Measurements from ENCODE around the gene C2orf72.

GRCh38 chr2:230990131-230990898 lies 47.0 kb upstream of the C2orf72 start:
- no peak for TF ChIP-seq CTCF (IDR thresholded peaks at IDR 0.05 in 2 of 3, conservative IDR thresholded peaks at IDR 0.05 in 1 of 3; ENCODE audit: control insufficient read depth in 2 of 3, extremely low read depth in 1 of 3, insufficient read depth in 1 of 3, low read depth in 3 of 3, low read length in 3 of 3)
- no peak for TF ChIP-seq MLLT1 (IDR thresholded peaks at IDR 0.05)
- no peak for TF ChIP-seq RBBP5 (conservative IDR thresholded peaks at IDR 0.05)
- TF ChIP-seq EP300 (IDR thresholded peaks at IDR 0.05; ENCODE audit: borderline replicate concordance in 1 of 2, control insufficient read depth in 1 of 2, low read depth in 2 of 2, low read length in 2 of 2), result no peak
- TF ChIP-seq NBN (IDR thresholded peaks at IDR 0.05), result no peak
- no peak for TF ChIP-seq TCF7 (IDR thresholded peaks at IDR 0.05; ENCODE audit: borderline replicate concordance)
- no peak for TF ChIP-seq MAX (IDR thresholded peaks at IDR 0.05; ENCODE audit: low read depth, low read length)
- no peak for TF ChIP-seq PKNOX1 (IDR thresholded peaks at IDR 0.05)
- TF ChIP-seq GABPA (IDR thresholded peaks at IDR 0.05; ENCODE audit: low read depth), result no peak
- TF ChIP-seq USF2 (IDR thresholded peaks at IDR 0.05; ENCODE audit: borderline replicate concordance, low read depth, low read length), result no peak
- TF ChIP-seq MYC (IDR thresholded peaks at IDR 0.05; ENCODE audit: insufficient read depth, insufficient read length, insufficient replicate concordance, low read length, severe bottlenecking), result no peak
- no peak for TF ChIP-seq POLR2AphosphoS5 (IDR thresholded peaks at IDR 0.05; ENCODE audit: low read length)
- no peak for TF ChIP-seq NFYB (IDR thresholded peaks at IDR 0.05; ENCODE audit: insufficient read depth, low read depth, low read length)

All from GM12878 (cell line).